Measurements from ENCODE around the gene MAU2. TPM values are rescaled to one million over a fixed set of nuclear protein-coding genes. Genes with fewer than 3 reads are reported as not detected.
A peak's percentile ranks its signal among the peaks of the same experiment; 100 is the strongest.

The MAU2 gene
- total RNA-seq (2021; ENCODE audit: unreplicated experiment) (38.0 TPM), Bru-seq, nascent RNA (percentile 65 among the genes with signal in this experiment), BruChase-seq, experiment 1, labeled RNA remaining after a 2-hour chase (percentile 71 among the genes with signal in this experiment), BruChase-seq, experiment 2, labeled RNA remaining after a 6-hour chase (percentile 70 among the genes with signal in this experiment)
- polyA plus RNA-seq (2012; ENCODE audit: insufficient read length): 37.7 TPM
- long read RNA-seq, partial matches to known transcripts: 2 of 29 reads
- long read RNA-seq, other reads (novel, unspliced or antisense): 25 of 29 reads

- POLR2A ChIA-PET: no interaction called here
- in situ Hi-C loops (cut with HindIII; ENCODE audit: low pct_unique_long_range_greater_than_20kb, low sequenced_read_pairs): no loop called here
Observed at GRCh38 chr19:19320361-19321140, at the start of gene MAU2, which contains the start of gene SUGP1. MAU2 (plus strand) TSS chr19:19320829; CDS start chr19:19320860, 31 bp downstream. SUGP1 (minus strand) TSS chr19:19320509; CDS start chr19:19320496, 13 bp downstream.

GRCh38 chr19:19271828-19272599 is 48.6 kb upstream of the MAU2 start:
- no peak for DNase-seq (ENCODE audit: low read depth, low spot score)
- in situ Hi-C loops (cut with HindIII; ENCODE audit: low pct_unique_long_range_greater_than_20kb, low sequenced_read_pairs) (no loop called here), intact Hi-C loops (cut with micrococcal nuclease; ENCODE audit: unreplicated experiment) (no loop called here)
- Histone ChIP-seq H3K4me3 (ENCODE audit: low read depth in 2 of 2, low read length in 2 of 2) (no peak overlapping the region; a peak in 1 of 4 replicates), H3K27me3 (ENCODE audit: control insufficient read depth, insufficient read depth, low read length) (no peaks in the 10 kb centered on the region), H3K27ac (ENCODE audit: low read length) (no peak overlapping the region), H3K4me1 (ENCODE audit: control insufficient read depth, insufficient read depth, low read length) (no peaks in the 10 kb centered on the region), H3K36me3 (ENCODE audit: control insufficient read depth, insufficient read depth, low read length) (no peaks in the 10 kb centered on the region), H3K9me3 (ENCODE audit: control insufficient read depth, insufficient read depth, low read depth, low read length) (no peaks in the 10 kb centered on the region)
- no TSS peak for BruUV-seq (replicated peaks)
- CTCF ChIA-PET: no interaction called here
- POLR2A ChIA-PET: no interaction called here
- ATAC-seq: no peak
- TF ChIP-seq CTCF (IDR thresholded peaks at IDR 0.05) (no peak), TCF7L2 (IDR thresholded peaks at IDR 0.05; ENCODE audit: low read depth, low read length) (no peak), SIN3A (IDR thresholded peaks at IDR 0.05; ENCODE audit: borderline replicate concordance, insufficient read depth, low read depth, low read length) (no peak), REST (IDR thresholded peaks at IDR 0.05; ENCODE audit: insufficient read depth in 1 of 2, low read depth in 2 of 2, low read length in 1 of 2) (no peak)

More at GRCh38 chr19:19320361-19321140, at the start of gene MAU2, which contains the start of gene SUGP1:
- peak; percentile 61 for DNase-seq (ENCODE audit: low read depth, low spot score)
- Histone ChIP-seq H3K4me1 (ENCODE audit: control insufficient read depth, insufficient read depth, low read length) (peaks cover 5% of the 10 kb centered on the region; the same call in 1 of the 2 replicates), H3K27ac (ENCODE audit: low read length) (peak within 1 kb of the TSS; percentile 92), H3K9me3 (ENCODE audit: control insufficient read depth, insufficient read depth, low read depth, low read length) (no peaks in the 10 kb centered on the region), H3K36me3 (ENCODE audit: control insufficient read depth, insufficient read depth, low read length) (peaks cover 6% of the 10 kb centered on the region; the same call in 1 of the 2 replicates), H3K4me3 (ENCODE audit: low read depth in 2 of 2, low read length in 2 of 2) (peak within 1 kb of the TSS; percentile 91), H3K27me3 (ENCODE audit: control insufficient read depth, insufficient read depth, low read length) (no peaks in the 10 kb centered on the region)
- peak; percentile 97 for ATAC-seq
- CTCF ChIA-PET: no interaction called here
- TF ChIP-seq TCF7L2 (IDR thresholded peaks at IDR 0.05; ENCODE audit: low read depth, low read length) (peak; percentile 38; the same call in 1 of the 2 replicates), SIN3A (IDR thresholded peaks at IDR 0.05; ENCODE audit: borderline replicate concordance, insufficient read depth, low read depth, low read length) (0 out of 2 replicates have a peak, but pooled peaks have one; percentile 46), POLR2AphosphoS5 (IDR thresholded peaks at IDR 0.05; ENCODE audit: low read depth, low read length) (peak; percentile 84), REST (IDR thresholded peaks at IDR 0.05; ENCODE audit: insufficient read depth in 1 of 2, low read depth in 2 of 2, low read length in 1 of 2) (no peak)
- intact Hi-C loops (cut with micrococcal nuclease; ENCODE audit: unreplicated experiment): no loop called here
- no TSS peak for BruUV-seq (replicated peaks)
